Naive thymus-derived CD8-positive, alpha-beta T cell (primary cell): Measurements from ENCODE around the gene ADSL. TPM values are rescaled to one million over a fixed set of nuclear protein-coding genes. Genes with fewer than 3 reads are reported as not detected.

ENCODE experiments used
- ATAC-seq, 2 donors: fragments of 150-1000 bp; cut with Tn5 transposase in 1 of 2; sonication (Bioruptor Pico), chemical (Tn5 transposase) in 1 of 2; 1 replicate in 1 of 2; 2 replicates in 1 of 2; pipeline ENCODE4 v1.10.0; 2021; ENCODE audit warnings: mild to moderate bottlenecking in 2 of 2, moderate library complexity in 2 of 2
- POLR2A ChIA-PET: fragments of 350-600 bp; sonication (Branson Sonifier 250); formaldehyde crosslinking; loops from one replicate; lab custom pipeline; 2021; ENCODE audit warnings: antibody characterized with exemption; lab: Charles Lee
- DNase-seq, 10 donors: peaks; one replicate each; pipeline versions ENCODE4 v3.0.0 to v3.0.0-alpha.2; 2020 to 2022
- H3K27ac Mint-ChIP-seq, 10 donors: one replicate each; pipeline ENCODE4 v1.8.0; 2020 to 2022; ENCODE audit warnings: mild to moderate bottlenecking in 10 of 10, mixed read lengths in 10 of 10, moderate library complexity in 4 of 10, inconsistent platforms in 1 of 10
- H3K27me3 Mint-ChIP-seq, 5 donors: one replicate each; pipeline ENCODE4 v1.8.0; 2021 to 2022; ENCODE audit warnings: mixed read lengths in 5 of 5
- H3K36me3 Mint-ChIP-seq, 3 donors: one replicate each; pipeline ENCODE4 v1.8.0; 2020 to 2022; ENCODE audit warnings: mixed read lengths in 3 of 3, mild to moderate bottlenecking in 2 of 3, inconsistent platforms in 1 of 3
- H3K4me1 Mint-ChIP-seq, 4 donors: one replicate each; pipeline ENCODE4 v1.8.0; 2021 to 2022; ENCODE audit warnings: mixed read lengths in 4 of 4
- H3K4me3 Mint-ChIP-seq, 10 donors: one replicate each; pipeline ENCODE4 v1.8.0; 2020 to 2022; ENCODE audit warnings: mild to moderate bottlenecking in 10 of 10, mixed read lengths in 10 of 10, moderate library complexity in 6 of 10, inconsistent platforms in 1 of 10
- H3K9me3 Mint-ChIP-seq, 9 donors: one replicate each; pipeline ENCODE4 v1.8.0; 2020 to 2022; ENCODE audit warnings: mixed read lengths in 9 of 9, mild to moderate bottlenecking in 3 of 9, inconsistent platforms in 1 of 9, moderate library complexity in 1 of 9
- polyA plus RNA-seq, 3 donors: library from polyadenylated mRNA; unstranded; fragments of 300-500 nt; fragmentation: Illumina TruSeq; gene quantifications; one replicate each; pipeline ENCODE4 v1.2.3, GENCODE V29; 2021
- total RNA-seq, 8 experiments: library from RNA in 2 of 8; stranded (reverse) in 2 of 8; gene quantifications; one replicate each; pipeline ENCODE4 v1.2.3 and lab custom pipeline; 2021 to 2026

ADSL gene
- total and polyA plus RNA-seq, 5 experiments from 2014 or later = 63.2 to 130 (median 97.0) TPM

DNA sequence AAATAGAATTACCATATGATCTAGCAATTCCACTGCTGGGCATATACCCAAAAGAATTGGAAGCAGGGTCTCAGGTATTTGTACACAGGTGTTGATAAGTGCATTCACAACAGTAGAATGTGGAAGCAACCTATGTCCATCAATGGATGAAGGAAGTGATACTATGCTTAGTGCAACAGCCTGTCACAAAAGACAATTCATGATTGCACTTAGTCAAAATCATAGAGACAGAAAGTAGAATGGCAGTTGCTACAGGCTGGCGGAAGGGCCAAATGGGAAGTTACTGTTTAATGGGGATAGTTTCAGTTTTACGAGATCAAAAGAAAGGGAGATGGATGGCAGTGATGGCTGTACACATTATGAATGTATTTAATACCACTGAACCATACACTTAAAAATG is 66.1 kb downstream of the ADSL start:
- POLR2A ChIA-PET = interaction anchor here (1.0 to 1.2 kb wide), 2 partner anchors 11 to 13 kb away, joined by 3 to 4 read pairs; no protein-coding TSS in a partner anchor
- Mint-ChIP-seq H3K9me3 (no peaks in the 10 kb centered on the region), H3K4me3 (peak overlapping the region in 1 of 10 donors; percentile 13), H3K27ac (peak overlapping the region in 8 of 10 donors; percentile 2 to 90 (median 54)), H3K27me3 (no peaks in the 10 kb centered on the region), H3K4me1 (peaks cover 30 to 52% (median 39%) of the 10 kb centered on the region in 4 donors), H3K36me3 (peaks cover 5 to 85% (median 5%) of the 10 kb centered on the region in 3 donors)
- ATAC-seq (no peak), DNase-seq (no peak)

DNA sequence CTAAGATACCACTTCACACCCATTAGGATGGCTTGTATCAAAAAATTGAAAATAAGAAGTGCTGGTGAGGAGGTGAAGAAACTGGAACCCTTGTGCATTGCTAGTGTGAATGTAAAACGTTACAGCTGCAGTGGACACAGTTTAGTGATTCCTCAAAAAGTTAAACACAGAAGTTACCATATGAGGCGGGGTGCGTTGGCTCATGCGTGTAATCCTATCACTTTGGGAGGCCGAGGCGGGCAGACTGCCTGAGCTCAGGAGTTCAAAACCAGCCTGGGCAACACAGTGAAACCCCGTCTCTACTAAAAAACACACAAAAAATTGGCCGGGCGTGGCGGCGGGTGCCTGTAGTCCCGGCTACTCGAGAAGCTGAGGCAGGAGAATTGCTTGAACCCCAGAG is 67.6 kb downstream of the ADSL start:
- Mint-ChIP-seq H3K4me3 (peak overlapping the region in 1 of 10 donors; percentile 19), H3K36me3 (peaks cover 3 to 79% (median 5%) of the 10 kb centered on the region in 3 donors), H3K27me3 (no peaks in the 10 kb centered on the region), H3K27ac (peak overlapping the region in 8 of 10 donors; percentile 0 to 96 (median 90)), H3K4me1 (peaks cover 34 to 57% (median 47%) of the 10 kb centered on the region in 4 donors), H3K9me3 (no peaks in the 10 kb centered on the region)
- DNase-seq (no peak), ATAC-seq (no peak)
- POLR2A ChIA-PET = interaction anchor here (2.9 kb wide), 1 partner anchor 12 kb away, joined by 13 read pairs; no protein-coding TSS in a partner anchor

DNA sequence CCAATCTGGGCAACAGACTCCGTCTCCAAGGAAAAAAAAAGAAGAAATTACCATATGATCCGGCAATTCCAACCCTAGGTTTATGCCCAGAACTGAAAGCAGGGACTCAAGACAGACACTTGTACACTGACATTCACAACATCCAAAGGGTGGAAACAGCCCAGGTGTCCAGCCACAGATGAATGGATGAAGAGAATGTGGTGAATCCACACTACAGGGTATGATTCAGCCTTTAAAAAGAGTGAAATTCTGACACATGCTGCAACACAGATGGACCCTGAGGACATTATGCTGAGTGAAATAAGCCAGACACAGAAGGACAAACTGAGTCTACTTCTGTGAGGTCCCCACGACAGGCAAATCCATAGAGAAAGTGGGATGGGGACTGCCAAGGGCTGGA is 68.0 kb downstream of the ADSL start:
- Mint-ChIP-seq H3K4me3 (peak overlapping the region in 3 of 10 donors; percentile 14 to 48 (median 19)), H3K27ac (peak overlapping the region; percentile 88 to 96 (median 94)), H3K27me3 (no peaks in the 10 kb centered on the region), H3K4me1 (peaks cover 34 to 59% (median 50%) of the 10 kb centered on the region in 4 donors), H3K36me3 (peaks cover 3 to 76% (median 5%) of the 10 kb centered on the region in 3 donors), H3K9me3 (no peaks in the 10 kb centered on the region)
- DNase-seq = no peak
- ATAC-seq = no peak
- POLR2A ChIA-PET = interaction anchor here (2.6 to 2.9 kb wide), 2 partner anchors 12 to 13 kb away, joined by 13 to 18 read pairs; no protein-coding TSS in a partner anchor

DNA sequence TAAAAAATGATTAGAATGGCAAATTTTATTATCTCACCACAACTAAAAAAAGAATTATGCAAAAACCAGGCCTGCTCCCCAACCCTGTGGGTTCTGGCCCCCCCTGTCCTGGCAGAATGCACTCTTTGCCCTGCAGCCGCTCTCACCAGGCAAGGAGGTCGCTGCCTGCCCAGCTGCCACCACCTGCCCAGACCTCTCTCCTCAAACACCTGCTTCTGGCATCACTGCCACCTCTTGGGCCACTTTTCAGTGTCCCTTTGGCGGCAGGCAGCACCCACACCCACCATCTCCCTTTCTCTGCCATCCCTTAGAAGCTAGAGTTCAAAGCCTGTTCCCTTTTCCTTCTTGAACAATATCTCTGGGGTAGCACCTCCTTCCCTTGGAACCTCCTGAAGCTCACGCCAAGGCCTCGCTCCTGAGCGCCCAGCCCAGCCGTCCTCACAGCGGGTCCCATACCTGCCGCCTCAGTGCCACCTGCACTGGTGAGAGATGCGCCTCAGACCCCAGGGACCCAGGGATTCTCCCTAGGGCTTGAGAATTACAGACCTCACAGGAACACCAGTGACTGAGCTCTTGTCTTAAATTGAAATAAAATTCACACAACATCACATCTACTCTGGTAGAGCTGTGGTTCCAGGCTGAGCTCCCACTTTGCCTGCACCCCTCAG is 68.7 kb downstream of the ADSL start:
- Mint-ChIP-seq H3K36me3 (peaks cover 3 to 75% (median 5%) of the 10 kb centered on the region in 3 donors), H3K4me3 (peak overlapping the region in 9 of 10 donors; percentile 14 to 86 (median 55)), H3K9me3 (no peaks in the 10 kb centered on the region), H3K27me3 (no peaks in the 10 kb centered on the region), H3K27ac (peak overlapping the region; percentile 88 to 96 (median 94)), H3K4me1 (peaks cover 34 to 64% (median 55%) of the 10 kb centered on the region in 4 donors)
- POLR2A ChIA-PET = interaction anchor here (0.5 to 2.9 kb wide), 9 partner anchors 8 to 878 kb away, joined by 3 to 18 read pairs (median 8); partner anchors contain the start of gene SGSM3
- ATAC-seq = no peak
- no peak for DNase-seq

DNA sequence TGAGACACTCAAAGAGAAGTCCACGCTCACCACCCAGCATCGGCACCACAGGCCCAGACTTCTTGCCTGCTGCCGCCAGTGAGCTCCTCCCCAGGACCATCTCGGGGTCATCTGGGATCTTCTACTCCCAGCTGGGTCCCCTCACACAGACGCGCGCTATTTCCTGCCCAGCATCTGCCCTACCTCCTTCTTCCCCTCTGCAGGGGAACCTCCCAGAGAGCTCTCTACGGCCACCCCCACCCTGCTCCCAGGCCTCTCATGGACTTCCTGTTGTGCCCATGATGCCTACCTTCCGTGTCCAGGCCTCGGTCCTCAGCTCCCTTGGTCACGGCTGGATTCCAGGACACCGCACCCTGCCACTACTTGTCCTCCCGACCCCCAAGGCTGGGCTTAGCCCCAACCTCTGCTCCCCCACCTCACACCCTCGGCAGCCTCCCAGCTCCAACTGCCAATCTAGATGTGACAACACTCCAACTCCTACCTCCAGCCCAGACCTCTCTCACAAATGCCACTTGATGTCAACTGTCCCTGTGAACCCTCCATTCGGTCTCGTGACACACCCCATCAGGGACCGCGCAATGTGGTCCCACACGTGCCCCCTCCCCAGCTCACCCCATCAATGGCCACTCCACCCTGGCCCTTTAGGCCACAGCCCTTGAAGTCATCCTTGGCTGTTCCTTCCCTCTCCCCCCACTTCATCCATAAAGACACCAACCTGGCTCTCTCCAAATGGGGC is 69.4 kb downstream of the ADSL start:
- Mint-ChIP-seq H3K27ac (peak overlapping the region; percentile 88 to 96 (median 94)), H3K4me1 (peaks cover 33 to 63% (median 56%) of the 10 kb centered on the region in 4 donors), H3K27me3 (no peaks in the 10 kb centered on the region), H3K9me3 (no peaks in the 10 kb centered on the region), H3K36me3 (peaks cover 3 to 71% (median 5%) of the 10 kb centered on the region in 3 donors), H3K4me3 (peak overlapping the region; percentile 19 to 86 (median 53))
- ATAC-seq = peak; percentile 46 to 48
- POLR2A ChIA-PET = interaction anchor here (0.6 to 2.9 kb wide), 9 partner anchors 9 to 1627 kb away, joined by 3 to 18 read pairs (median 8); partner anchors contain the start of gene SGSM3
- peak in 3 of 10 donors; percentile 17 to 33 (median 23) for DNase-seq

DNA sequence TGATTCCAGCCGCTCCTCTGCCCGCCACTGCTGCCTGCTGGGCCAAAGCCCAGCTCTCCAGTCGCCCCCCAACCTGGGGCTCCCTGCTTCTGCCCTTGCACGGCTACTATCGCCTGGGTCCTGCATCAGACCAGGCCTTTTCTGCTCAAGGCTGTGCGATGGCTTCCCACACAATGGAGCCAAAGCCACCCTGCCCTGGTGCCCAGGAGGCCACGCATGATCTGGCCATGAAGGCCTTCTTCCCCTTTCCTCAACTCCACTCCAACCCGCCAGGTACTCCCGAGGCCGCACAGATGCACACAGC is 69.9 kb downstream of the ADSL start:
- peak overlapping the region; percentile 80 to 96 (median 94) for H3K27ac Mint-ChIP-seq
- H3K27me3 Mint-ChIP-seq = no peaks in the 10 kb centered on the region
- ATAC-seq (no peak), DNase-seq (no peak)
- H3K4me3 Mint-ChIP-seq = peak overlapping the region in 8 of 10 donors; percentile 34 to 86 (median 59)
- H3K9me3 Mint-ChIP-seq = no peaks in the 10 kb centered on the region
- POLR2A ChIA-PET = interaction anchor here (0.6 to 2.9 kb wide), 7 partner anchors 10 to 1626 kb away, joined by 4 to 18 read pairs (median 9); partner anchors contain the start of gene SGSM3
- peaks cover 33 to 63% (median 57%) of the 10 kb centered on the region in 4 donors for H3K4me1 Mint-ChIP-seq
- peaks cover 3 to 71% (median 5%) of the 10 kb centered on the region in 3 donors for H3K36me3 Mint-ChIP-seq

DNA sequence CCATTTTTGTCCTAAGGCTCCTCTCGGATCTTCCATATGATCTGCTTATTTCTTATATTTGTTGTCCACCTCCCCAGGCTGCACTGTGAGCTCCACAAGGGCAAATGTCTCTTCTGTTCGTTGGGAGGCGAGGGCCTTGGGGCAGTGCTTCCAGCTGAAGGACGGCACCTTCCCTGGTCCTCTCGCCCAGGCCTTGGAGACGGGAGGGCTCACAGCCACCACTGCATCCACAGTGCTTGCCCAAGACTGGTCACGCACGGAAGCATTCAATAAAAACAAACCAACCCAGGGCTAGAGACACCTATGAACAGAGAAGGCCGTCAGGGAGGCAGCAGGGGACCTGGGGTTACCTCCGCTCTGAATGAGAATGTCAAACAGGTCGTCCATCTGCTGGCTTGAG is 70.3 kb downstream of the ADSL start:
- peak overlapping the region; percentile 46 to 96 (median 92) for H3K27ac Mint-ChIP-seq
- H3K4me1 Mint-ChIP-seq = peaks cover 31 to 63% (median 59%) of the 10 kb centered on the region in 4 donors
- DNase-seq (no peak), ATAC-seq (no peak)
- H3K4me3 Mint-ChIP-seq = peak overlapping the region in 7 of 10 donors; percentile 18 to 86 (median 63)
- no peaks in the 10 kb centered on the region for H3K9me3 Mint-ChIP-seq
- H3K36me3 Mint-ChIP-seq = peaks cover 3 to 71% (median 5%) of the 10 kb centered on the region in 3 donors
- POLR2A ChIA-PET = interaction anchor here (0.6 to 2.6 kb wide), 7 partner anchors 8 to 1626 kb away, joined by 3 to 18 read pairs (median 4); no protein-coding TSS in a partner anchor
- H3K27me3 Mint-ChIP-seq = no peaks in the 10 kb centered on the region

DNA sequence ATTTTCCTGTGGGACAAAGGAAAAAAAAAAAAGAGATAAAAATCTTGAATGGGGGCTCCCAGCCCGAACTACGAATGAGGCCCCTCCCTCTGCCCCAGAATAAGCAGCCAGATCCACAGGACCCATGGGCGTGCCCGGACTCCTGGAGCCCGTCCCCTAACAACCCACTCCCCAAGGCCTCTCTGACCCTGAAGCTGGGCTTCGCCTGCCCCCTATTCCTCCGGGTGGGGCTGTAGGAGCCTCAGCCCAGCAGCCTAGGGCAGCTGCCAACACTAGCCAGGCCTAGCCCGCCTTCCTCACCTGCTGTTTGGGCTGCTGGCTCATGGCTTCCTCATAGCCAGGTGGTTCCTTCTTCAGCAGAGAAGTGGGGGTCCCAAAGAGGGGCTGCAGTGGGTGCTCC is 70.7 kb downstream of the ADSL start:
- POLR2A ChIA-PET = interaction anchor here (0.7 to 2.6 kb wide), 5 partner anchors 8 to 26 kb away, joined by 3 to 18 read pairs (median 4); no protein-coding TSS in a partner anchor
- DNase-seq (no peak), ATAC-seq (no peak)
- Mint-ChIP-seq H3K9me3 (no peaks in the 10 kb centered on the region), H3K4me3 (peak overlapping the region in 1 of 10 donors; percentile 22), H3K27ac (peak overlapping the region; percentile 62 to 96 (median 92)), H3K4me1 (peaks cover 34 to 64% (median 60%) of the 10 kb centered on the region in 4 donors), H3K27me3 (no peaks in the 10 kb centered on the region), H3K36me3 (peaks cover 3 to 71% (median 5%) of the 10 kb centered on the region in 3 donors)

DNA sequence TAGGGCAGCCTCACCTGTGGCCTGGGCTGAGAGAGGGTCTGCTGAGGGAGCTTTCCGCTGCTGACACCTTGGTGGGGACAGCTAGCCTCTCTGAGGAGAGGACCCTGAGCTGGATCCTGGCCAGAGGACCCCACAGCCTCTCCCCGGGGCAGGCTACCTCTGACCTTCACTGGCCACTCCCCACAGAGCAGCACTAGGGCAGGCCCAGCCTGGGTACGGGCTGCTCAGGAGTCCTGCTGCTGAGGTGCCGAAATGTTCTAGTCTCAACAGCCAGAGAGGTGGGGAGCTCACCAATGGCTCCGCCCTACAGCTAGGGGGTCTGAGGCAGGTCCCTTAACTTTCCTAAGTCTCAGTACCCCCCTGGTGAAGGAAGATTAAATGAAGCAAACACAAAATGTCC is 71.6 kb downstream of the ADSL start:
- Mint-ChIP-seq H3K27me3 (no peaks in the 10 kb centered on the region), H3K36me3 (peaks cover 0 to 72% (median 5%) of the 10 kb centered on the region in 3 donors), H3K4me1 (peaks cover 37 to 63% (median 59%) of the 10 kb centered on the region in 4 donors), H3K27ac (peak overlapping the region in 9 of 10 donors; percentile 32 to 89 (median 79)), H3K9me3 (peaks cover 0 to 2% (median 0%) of the 10 kb centered on the region in 9 donors), H3K4me3 (peak overlapping the region in 4 of 10 donors; percentile 5 to 51 (median 43))
- ATAC-seq (no peak), DNase-seq (no peak)
- POLR2A ChIA-PET = interaction anchor here (0.9 to 2.5 kb wide), 4 partner anchors 9 to 33 kb away, joined by 3 to 9 read pairs (median 6); no protein-coding TSS in a partner anchor

DNA sequence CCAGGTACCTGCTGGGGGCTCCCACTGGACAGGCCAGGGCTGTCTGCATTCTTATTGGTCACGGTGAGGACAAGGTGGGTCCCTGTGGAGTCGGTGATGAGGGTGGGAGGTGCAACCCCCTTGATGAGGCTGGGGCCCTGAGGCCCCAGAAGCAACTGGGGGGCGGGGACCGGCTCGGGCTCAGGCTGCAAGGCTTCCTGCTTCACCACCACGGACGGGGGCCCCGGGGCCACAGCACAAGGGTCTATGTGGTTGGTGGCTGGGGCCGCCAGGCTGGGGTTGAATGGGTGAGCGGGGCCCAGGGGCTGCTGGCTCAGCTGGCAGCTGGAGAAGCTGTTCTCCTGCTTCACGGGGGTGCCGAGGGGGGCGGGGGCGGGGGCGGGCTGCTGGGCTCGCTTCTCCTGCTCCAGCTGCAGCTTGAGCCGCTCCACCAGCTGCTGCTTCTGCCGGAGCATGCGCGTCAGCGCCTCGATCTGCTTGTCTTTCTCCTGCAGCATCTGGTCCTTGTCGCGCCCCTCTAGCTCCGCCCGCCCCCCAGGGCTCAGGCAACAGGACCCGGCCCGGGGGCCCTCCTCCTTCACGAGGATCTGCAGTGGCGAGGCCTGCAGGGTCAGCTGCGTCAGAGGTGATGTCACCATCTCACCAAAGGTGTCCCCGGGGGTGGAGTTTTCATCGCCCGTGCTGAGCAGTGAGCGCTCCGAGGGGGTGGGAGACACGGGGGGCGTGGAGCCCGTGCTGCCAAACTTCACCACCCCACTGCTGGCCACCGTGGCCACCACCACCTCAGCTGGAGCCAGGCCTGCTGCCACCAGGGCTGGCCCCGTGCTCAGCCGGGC is 72.3 kb downstream of the ADSL start:
- DNase-seq = peak in 9 of 10 donors; percentile 44 to 83 (median 73)
- peaks cover under 1 to 77% (median 5%) of the 10 kb centered on the region in 3 donors for H3K36me3 Mint-ChIP-seq
- ATAC-seq = peak; percentile 78 to 87
- no peaks in the 10 kb centered on the region for H3K27me3 Mint-ChIP-seq
- H3K4me1 Mint-ChIP-seq = peaks cover 40 to 68% (median 59%) of the 10 kb centered on the region in 4 donors
- H3K27ac Mint-ChIP-seq = peak overlapping the region in 9 of 10 donors; percentile 32 to 89 (median 79)
- H3K9me3 Mint-ChIP-seq = peaks cover 0 to 2% (median 0%) of the 10 kb centered on the region in 9 donors
- POLR2A ChIA-PET = interaction anchor here (0.9 to 2.5 kb wide), 5 partner anchors 11 to 53 kb away, joined by 3 to 9 read pairs (median 5); no protein-coding TSS in a partner anchor
- peak overlapping the region in 5 of 10 donors; percentile 10 to 65 (median 51) for H3K4me3 Mint-ChIP-seq

DNA sequence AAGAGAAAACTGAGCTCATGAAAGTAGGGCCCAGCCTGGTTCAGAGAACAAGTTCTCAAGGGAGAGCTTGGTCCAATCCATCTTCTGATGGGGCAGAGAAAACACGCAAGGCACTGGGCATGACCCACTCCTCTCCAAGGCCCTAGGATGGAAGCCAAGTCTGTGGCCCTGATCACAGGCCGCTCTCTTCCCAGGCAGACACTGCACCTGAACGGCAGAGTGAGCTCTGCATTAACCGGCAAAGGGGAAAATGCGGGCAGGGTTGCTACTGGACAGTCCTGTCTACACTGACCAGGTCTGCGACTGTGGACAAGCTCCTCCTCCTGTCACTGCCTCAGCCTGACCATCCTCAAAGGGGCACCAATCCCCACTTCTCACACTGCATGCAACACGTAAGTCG is 73.4 kb downstream of the ADSL start:
- peak overlapping the region in 8 of 10 donors; percentile 26 to 90 (median 72) for H3K27ac Mint-ChIP-seq
- no peaks in the 10 kb centered on the region for H3K27me3 Mint-ChIP-seq
- H3K4me3 Mint-ChIP-seq = peak overlapping the region in 6 of 10 donors; percentile 28 to 48 (median 36)
- no peak for ATAC-seq
- DNase-seq = no peak
- peaks cover 0 to 2% (median 0%) of the 10 kb centered on the region in 9 donors for H3K9me3 Mint-ChIP-seq
- H3K4me1 Mint-ChIP-seq = peaks cover 39 to 67% (median 49%) of the 10 kb centered on the region in 4 donors
- POLR2A ChIA-PET = interaction anchor here (0.5 to 2.5 kb wide), 7 partner anchors 10 to 893 kb away, joined by 3 to 11 read pairs (median 3); no protein-coding TSS in a partner anchor
- H3K36me3 Mint-ChIP-seq = peaks cover 1 to 72% (median 5%) of the 10 kb centered on the region in 3 donors
